Epithelial cell of proximal tubule (primary cell): ENCODE measurements around the gene GKAP1. TPM values are rescaled to one million over a fixed set of nuclear protein-coding genes. Genes with fewer than 3 reads are reported as not detected.
"Not testable (repeated sequence)": the region's sequence is repeated elsewhere in the genome, so short reads cannot be mapped to it uniquely, and the experiment has no call there.

Experiments
- DNase-seq: peaks from one replicate; pipeline ENCODE4 v3.0.0-alpha.2; 2011; ENCODE audit warnings: low read depth
- H3K4me3 ChIP-seq: 2 replicates; pipeline ENCODE4 v1.5.1; 2011; ENCODE audit warnings: low read depth, mild to moderate bottlenecking, low read length
- CTCF ChIP-seq: conservative IDR thresholded peaks from 2 replicates; pipeline ENCODE4 v1.5.1; 2012; ENCODE audit warnings: low read depth, mild to moderate bottlenecking, low read length
- total RNA-seq: library from RNA; depleted of rRNA; stranded (reverse); fragments of >200 nt; gene quantifications from 2 replicates; pipeline ENCODE4 v1.2.3, GENCODE V29; 2015

Gene GKAP1
- 2.0 and 5.0 TPM in 2 replicates for total RNA-seq

GRCh38 chr9:83817356-83818278, at the start of gene GKAP1:
GKAP1 (minus strand) TSS chr9:83817769; CDS start chr9:83806517, 11,252 bp downstream.
- H3K4me3 ChIP-seq: peak within 1 kb of the TSS; percentile 59

GRCh38 chr9:83849895-83850294, 32.3 kb upstream of the GKAP1 start:
- DNase-seq: not testable (repeated sequence)

More at GRCh38 chr9:83817356-83818278, at the start of gene GKAP1:
- DNase-seq: not testable (repeated sequence)

GRCh38 chr9:83837070-83837643, 19.6 kb upstream of the GKAP1 start:
- H3K4me3 ChIP-seq, DNase-seq: not testable (repeated sequence)

More at GRCh38 chr9:83849895-83850294, 32.3 kb upstream of the GKAP1 start:
- H3K4me3 ChIP-seq: not testable (repeated sequence)

- not testable (repeated sequence) for H3K4me3 ChIP-seq, DNase-seq
These were observed 13.0 kb upstream of the GKAP1 start for GRCh38 chr9:83830426-83831071.

- DNase-seq, H3K4me3 ChIP-seq: not testable (repeated sequence)
These were observed 7.5 kb upstream of the GKAP1 start for GRCh38 chr9:83824986-83825623.

- peak overlapping the region; percentile 59 for H3K4me3 ChIP-seq
- DNase-seq: not testable (repeated sequence)
These were observed 586 bp downstream of the GKAP1 start for GRCh38 chr9:83817011-83817355.

GRCh38 chr9:83815120-83815519, 2.4 kb downstream of the GKAP1 start:
- H3K4me3 ChIP-seq, DNase-seq: not testable (repeated sequence)

GRCh38 chr9:83809213-83809612, 8.4 kb downstream of the GKAP1 start:
- DNase-seq, H3K4me3 ChIP-seq: not testable (repeated sequence)

GRCh38 chr9:83804454-83804853, 13.1 kb downstream of the GKAP1 start:
- not testable (repeated sequence) for DNase-seq, H3K4me3 ChIP-seq

GRCh38 chr9:83803941-83804340, 13.6 kb downstream of the GKAP1 start:
- H3K4me3 ChIP-seq, DNase-seq: not testable (repeated sequence)

- no peak for TF ChIP-seq CTCF
- H3K4me3 ChIP-seq: no peak overlapping the region
- DNase-seq: no peak
These were observed 17.1 kb downstream of the GKAP1 start for GRCh38 chr9:83800236-83801033.

- no peak for DNase-seq
- TF ChIP-seq CTCF: no peak
- H3K4me3 ChIP-seq: no peak overlapping the region
These were observed 23.5 kb downstream of the GKAP1 start for GRCh38 chr9:83794051-83794450.
